VCaP (cell line): ENCODE measurements around the gene RAB26.
"Not testable (repeated sequence)": the region's sequence is repeated elsewhere in the genome, so short reads cannot be mapped to it uniquely, and the experiment has no call there.

Experiments used
- H3K27ac ChIP-seq: fragments of 450-650 bp; 2 replicates; pipeline ENCODE4 v1.5.1; 2017
- TF ChIP-seq, protein P1 (sequence below): fragments of 450-650 bp; conservative IDR thresholded peaks from 2 replicates; pipeline ENCODE4 v1.5.1; 2017; ENCODE audit warnings: mild to moderate bottlenecking, moderate library complexity

Gene RAB26, protein sequence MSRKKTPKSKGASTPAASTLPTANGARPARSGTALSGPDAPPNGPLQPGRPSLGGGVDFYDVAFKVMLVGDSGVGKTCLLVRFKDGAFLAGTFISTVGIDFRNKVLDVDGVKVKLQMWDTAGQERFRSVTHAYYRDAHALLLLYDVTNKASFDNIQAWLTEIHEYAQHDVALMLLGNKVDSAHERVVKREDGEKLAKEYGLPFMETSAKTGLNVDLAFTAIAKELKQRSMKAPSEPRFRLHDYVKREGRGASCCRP

DNA sequence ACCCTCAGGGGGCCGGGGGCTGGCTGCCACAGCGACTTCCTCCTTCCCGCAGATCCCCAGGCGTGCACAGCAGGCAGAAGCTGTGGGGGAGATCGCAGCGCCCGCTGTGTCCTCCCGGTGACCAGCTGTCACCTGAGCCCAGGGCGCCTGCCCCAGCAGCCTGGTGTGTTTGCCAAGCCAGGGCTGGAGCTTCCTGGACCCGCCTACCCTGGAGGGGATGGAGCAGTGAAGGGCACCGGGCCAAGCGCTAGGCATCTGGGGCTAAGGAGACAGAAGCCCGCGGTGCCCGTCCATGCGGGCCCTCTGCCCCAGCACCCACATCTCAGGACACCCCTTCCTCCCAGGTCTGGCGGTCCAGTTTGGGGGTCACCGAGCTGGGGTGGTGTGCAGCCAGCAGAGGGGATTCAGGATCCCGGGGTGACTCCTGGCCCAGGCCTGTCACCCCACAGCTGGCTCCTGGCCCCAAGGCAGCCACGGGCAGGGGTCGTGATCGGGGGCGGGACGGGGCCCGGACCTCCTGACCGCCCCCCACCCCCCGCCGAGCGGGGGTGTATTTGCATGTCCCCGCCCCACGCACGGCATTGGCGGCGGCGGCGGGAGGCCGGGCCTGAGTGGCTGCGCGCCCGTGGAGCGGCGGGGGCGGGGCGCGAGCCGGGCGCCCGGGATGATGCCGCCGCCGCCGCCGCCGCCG, at the start of gene RAB26:
Gene RAB26, plus strand, starts transcription at position 645 of the 691 bp plus-strand sequence. CDS start 159 bp downstream, outside the sequence.
- TF ChIP-seq, protein P1, sequence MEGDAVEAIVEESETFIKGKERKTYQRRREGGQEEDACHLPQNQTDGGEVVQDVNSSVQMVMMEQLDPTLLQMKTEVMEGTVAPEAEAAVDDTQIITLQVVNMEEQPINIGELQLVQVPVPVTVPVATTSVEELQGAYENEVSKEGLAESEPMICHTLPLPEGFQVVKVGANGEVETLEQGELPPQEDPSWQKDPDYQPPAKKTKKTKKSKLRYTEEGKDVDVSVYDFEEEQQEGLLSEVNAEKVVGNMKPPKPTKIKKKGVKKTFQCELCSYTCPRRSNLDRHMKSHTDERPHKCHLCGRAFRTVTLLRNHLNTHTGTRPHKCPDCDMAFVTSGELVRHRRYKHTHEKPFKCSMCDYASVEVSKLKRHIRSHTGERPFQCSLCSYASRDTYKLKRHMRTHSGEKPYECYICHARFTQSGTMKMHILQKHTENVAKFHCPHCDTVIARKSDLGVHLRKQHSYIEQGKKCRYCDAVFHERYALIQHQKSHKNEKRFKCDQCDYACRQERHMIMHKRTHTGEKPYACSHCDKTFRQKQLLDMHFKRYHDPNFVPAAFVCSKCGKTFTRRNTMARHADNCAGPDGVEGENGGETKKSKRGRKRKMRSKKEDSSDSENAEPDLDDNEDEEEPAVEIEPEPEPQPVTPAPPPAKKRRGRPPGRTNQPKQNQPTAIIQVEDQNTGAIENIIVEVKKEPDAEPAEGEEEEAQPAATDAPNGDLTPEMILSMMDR: no peak
- H3K27ac ChIP-seq: peak within 1 kb of the TSS; percentile 89

GRCh38 chr16:2101581-2101980, 46.8 kb upstream of the RAB26 start:
- not testable (repeated sequence) for H3K27ac ChIP-seq

GRCh38 chr16:2102471-2102870, 46.0 kb upstream of the RAB26 start:
- H3K27ac ChIP-seq: no peak overlapping the region
- TF ChIP-seq, protein P1: no peak

DNA sequence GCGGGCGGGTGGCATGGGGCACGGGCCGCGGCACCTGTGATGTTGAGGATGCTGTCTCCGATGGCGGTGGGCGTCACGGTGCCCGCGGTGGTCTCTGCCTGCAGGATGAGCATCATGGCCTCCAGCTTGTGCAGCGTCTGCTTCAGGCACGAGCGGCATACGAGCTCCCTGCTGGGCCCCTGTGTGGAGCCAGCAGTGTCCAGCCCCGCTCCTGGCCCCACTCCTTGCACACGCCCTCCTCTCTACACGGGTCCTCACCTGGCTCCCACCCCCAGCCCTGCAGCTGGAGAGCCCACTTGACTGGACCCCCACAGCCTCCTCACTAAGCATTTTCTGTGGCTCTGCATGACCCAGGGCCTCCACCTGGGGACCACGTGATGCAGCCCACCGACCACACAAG, 44.0 kb upstream of the RAB26 start:
- not testable (repeated sequence) for H3K27ac ChIP-seq

DNA sequence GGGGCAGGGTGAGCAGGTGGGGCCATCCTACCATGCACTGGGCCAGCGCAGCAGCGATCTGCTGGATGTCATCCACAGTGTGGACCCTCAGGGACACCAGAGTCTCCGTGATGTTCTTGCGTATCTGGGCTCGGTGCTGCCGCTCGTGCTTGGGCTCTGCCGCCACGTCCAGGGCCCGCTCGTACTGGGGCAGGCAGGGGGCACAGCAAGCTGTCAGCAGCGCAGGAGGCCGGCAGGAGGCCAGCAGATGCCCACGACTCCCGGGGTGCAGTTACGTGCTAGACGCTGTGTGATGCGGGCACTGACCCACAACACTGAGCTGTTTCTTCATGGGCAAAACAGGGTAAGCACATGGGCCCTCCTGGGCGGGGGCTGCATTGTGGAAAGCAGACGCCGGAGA, 43.1 kb upstream of the RAB26 start:
- H3K27ac ChIP-seq: not testable (repeated sequence)

DNA sequence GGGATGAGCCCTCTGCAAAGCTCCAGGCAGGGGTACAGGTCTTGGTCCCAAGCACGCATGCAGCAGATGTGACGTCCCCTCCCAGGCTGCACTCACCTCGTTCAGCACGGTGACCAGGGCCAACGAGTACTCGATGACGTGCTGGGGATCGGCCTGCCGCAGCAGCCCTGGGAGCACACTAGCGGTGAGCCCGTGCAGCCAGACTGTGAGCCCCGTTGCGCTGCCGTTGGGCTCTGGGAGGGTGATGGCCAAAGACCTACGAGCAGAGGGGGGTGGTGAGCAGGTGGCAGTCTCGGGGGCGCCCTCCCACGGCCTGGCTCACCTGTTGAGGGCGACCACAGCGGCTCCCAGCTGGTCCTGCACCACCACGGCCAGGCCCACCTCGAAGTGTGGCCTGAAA, 42.7 kb upstream of the RAB26 start:
- H3K27ac ChIP-seq: not testable (repeated sequence)

- H3K27ac ChIP-seq: not testable (repeated sequence)
Measured at GRCh38 chr16:2106211-2106610, 42.2 kb upstream of the RAB26 start.

DNA sequence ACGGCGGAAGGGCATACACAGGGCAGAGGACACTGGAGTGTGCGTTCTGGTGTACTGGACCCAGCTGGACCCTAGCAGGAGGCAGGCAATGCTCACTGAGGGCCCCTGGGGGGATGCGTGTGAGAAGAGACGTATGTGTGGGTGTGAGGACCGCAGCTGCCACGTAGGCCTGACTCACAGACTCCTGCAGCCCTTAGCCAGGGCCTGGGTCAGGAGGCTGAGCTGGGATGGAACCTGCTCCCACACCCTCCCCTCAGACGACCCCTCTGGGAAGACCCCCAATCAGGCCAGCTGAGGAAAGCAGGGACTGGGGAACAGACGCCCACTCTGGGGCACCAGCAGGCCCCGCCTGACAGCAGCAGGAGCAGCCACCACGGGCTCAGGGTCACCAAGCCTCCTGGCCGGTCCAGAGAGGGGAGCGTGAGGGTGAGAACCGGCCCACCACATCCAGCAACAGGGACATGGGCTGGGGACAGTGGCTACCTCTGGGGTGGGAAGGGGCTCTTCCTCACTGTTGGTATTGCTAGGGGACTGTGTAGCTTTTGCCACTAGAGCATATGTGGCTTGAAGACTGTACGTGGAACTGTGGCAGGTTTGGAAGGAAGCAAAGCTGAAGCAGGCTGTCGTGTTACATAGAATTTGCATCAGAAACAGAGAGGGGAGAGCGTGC, 41.2 kb upstream of the RAB26 start:
- H3K27ac ChIP-seq: not testable (repeated sequence)

DNA sequence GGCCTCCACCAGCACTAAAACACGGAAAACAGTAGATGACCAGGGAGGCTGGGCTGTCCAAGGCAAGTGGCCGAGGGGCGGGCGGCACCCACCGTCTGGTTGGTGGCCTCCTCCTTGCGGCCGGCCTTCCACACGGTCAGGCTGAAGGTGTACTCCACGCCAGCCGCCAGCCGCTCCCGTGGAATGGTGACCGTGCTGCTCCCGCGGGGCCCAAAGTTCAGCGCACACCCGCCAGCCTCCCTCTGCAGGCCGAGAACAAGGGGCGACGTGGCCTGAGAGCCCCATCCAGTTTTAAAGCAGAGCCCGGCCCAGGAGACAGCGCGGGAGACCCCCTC, 40.7 kb upstream of the RAB26 start:
- H3K27ac ChIP-seq: not testable (repeated sequence)

GRCh38 chr16:2108446-2109270, 39.8 kb upstream of the RAB26 start:
- H3K27ac ChIP-seq: not testable (repeated sequence)

DNA sequence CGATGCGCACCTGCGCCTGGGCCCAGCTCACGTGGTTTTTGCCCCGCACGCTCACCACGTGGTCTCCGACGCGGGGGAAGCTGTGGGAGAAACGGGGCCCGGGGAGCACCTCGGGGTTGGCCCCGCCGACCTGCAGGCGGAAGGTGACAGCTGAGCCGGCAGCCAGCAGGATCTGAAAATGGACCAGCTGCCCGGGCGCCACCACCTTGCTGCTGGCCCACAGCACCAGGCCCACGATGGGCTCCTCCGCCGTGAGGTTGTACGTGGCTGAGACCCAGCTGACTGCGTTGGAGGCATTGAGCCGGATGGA, 39.2 kb upstream of the RAB26 start:
- H3K27ac ChIP-seq: not testable (repeated sequence)

DNA sequence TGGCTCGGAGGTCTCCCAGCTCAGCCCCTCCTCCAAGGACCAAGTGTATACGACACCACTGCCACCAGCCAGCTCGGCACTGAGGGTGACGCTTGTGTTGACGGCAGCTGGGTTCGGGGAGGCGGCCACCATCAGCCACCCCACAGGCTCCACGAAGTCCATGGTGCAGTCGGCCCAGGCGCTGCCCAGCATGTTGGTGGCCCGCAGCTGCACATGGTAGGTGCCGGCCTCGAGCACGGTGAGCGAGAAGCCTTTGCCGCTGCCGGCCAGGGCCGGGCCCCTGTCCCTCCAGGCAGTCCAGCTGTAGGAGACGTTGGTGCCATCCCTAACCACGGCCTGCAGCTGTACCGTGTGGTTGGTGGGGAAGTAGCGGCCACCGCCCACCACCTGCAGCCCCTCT, 38.6 kb upstream of the RAB26 start:
- not testable (repeated sequence) for H3K27ac ChIP-seq

DNA sequence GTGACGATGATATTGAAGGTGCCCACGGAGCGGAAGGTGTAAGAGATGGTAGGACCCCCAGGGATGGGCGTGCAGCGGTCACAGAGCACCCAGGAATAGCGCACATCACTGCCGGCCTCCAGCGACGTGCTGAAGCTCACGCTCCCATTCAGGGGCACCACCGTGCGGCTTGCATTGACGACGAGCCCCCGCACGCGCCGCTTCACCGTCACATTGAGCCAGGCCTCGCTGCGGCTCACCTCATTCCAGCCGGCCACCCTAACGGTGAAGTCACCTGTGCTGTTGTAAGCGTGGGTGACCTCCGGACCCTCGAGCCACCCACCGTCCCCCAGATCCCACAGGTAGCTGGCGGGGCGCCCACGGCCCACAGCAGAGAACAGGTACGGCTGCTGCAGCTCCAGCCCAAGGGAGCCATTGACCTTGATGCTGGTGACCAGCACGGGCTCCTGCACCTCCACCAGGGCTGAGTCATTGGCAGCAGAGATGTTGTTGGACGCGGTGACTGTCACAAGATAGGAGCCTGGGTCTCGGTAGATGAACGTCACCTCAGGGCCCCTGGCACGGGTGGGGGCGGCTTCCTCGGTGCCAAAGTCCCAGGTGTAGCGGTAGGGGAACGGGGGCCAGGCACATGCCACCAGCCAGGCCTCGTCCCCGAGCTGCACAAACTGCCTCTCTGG, 38.0 kb upstream of the RAB26 start:
- not testable (repeated sequence) for H3K27ac ChIP-seq

DNA sequence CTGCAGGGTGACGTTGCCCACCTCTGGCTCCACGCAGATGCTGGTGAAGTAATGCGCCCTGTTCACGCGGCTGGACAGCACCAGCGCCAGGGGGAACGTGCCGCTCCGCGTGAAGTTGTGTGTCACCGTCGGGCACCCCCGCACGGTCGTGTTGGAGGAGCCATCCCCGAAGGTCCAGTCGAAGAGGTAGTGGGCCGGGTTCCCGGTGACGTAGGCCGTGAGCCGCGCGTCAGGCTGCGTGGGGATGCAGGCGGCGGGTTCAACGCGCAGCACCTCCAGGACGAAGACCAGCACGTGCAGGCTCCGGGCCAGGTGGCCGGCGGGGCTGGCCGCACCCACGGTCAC, 37.4 kb upstream of the RAB26 start:
- H3K27ac ChIP-seq: not testable (repeated sequence)

DNA sequence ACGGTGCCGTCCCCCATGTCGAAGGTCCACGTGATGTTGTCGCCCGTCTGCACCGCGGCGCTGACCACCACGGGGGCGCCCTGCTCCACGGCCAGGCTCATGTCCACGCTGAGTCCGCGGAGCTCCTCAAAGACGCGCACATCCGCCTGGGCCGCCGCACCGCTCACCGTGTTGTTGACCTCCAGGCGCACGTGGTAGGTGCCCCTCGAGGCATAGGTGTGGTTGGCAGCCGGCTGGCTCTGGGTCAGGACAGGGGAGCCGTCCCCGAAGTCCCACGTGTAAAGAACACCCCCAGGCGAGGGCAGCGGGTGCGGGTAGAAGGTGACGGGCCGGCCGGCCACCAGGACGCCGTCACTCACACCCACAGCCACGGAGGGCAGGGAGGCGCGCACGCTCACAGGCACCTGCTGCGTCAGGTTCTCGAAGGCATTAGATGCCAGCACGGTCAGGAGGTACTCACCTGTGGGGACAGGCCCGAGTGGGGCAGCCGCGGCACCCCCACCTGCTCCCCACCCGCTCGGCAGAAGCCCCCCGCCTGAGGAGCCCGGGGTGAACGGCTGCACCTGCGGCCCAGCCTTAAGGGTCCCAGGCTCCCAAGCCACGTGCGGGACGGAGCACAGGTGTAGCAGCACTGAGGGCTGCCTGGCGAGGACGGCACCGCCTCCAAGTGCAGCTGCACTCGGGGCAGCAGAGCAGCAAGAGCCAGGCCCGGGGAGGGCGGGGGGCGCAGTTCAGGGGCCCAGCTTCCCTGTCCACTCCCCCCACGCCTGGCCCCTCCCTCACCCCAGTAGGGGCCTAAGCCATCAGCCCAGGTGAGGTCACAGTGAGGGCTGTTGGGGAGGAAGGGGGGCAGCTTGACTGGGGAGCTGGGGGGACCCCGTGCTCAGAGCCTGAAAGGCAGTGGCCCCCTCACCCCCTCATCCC, 36.8 kb upstream of the RAB26 start:
- H3K27ac ChIP-seq: not testable (repeated sequence)

- H3K27ac ChIP-seq: not testable (repeated sequence)
Measured at GRCh38 chr16:2112539-2113106, 35.8 kb upstream of the RAB26 start.

DNA sequence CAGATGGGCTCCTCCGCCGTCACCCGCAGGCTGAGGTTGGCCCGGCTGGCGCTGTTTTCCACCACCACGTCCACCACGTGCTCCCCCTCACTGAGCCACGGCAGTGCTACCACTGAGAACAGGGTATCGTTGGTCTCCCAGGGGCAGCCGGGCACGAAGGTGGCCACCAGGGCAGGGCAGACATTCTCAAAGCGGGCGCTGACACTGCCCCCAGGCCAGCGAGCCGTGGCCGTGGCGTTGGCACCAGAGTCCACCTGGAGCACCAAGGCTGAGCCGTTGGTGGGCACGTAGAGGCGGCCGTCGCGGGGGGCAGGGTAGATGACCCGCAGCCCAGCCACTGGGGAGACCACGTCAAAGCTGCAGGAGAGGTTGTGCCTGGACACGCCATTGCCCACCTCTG, 34.2 kb upstream of the RAB26 start:
- not testable (repeated sequence) for H3K27ac ChIP-seq
